Hematopoietic multipotent progenitor cell treated with erythropoietin and hydrocortisone succinate and interleukin-3 and kit ligand, for 4 days (in vitro differentiated cells): Measurements from ENCODE around the gene KRTAP5-1.

Experiments
- DNase-seq: peaks from one replicate; pipeline ENCODE4 v3.0.0-alpha.2; 2015

The KRTAP5-1 gene

GRCh38 chr11:1541474-1542204 is 43.4 kb downstream of the KRTAP5-1 start:
- no peak for DNase-seq

- no peak for DNase-seq
Observed at GRCh38 chr11:1540074-1540473, 45.0 kb downstream of the KRTAP5-1 start.

- DNase-seq, result no peak
Observed at GRCh38 chr11:1538153-1538552, 46.9 kb downstream of the KRTAP5-1 start.

GRCh38 chr11:1536065-1536843 is 48.8 kb downstream of the KRTAP5-1 start:
- no peak for DNase-seq

GRCh38 chr11:1534682-1535081 is 50.4 kb downstream of the KRTAP5-1 start:
- DNase-seq, result no peak
